ENCODE results near the gene TMEM11. TPM values are rescaled to one million over a fixed set of nuclear protein-coding genes. Genes with fewer than 3 reads are reported as not detected.

The TMEM11 gene
- total and polyA plus RNA-seq, 2 donors from 2014 or later = 17.4 to 34.2 TPM

DNA sequence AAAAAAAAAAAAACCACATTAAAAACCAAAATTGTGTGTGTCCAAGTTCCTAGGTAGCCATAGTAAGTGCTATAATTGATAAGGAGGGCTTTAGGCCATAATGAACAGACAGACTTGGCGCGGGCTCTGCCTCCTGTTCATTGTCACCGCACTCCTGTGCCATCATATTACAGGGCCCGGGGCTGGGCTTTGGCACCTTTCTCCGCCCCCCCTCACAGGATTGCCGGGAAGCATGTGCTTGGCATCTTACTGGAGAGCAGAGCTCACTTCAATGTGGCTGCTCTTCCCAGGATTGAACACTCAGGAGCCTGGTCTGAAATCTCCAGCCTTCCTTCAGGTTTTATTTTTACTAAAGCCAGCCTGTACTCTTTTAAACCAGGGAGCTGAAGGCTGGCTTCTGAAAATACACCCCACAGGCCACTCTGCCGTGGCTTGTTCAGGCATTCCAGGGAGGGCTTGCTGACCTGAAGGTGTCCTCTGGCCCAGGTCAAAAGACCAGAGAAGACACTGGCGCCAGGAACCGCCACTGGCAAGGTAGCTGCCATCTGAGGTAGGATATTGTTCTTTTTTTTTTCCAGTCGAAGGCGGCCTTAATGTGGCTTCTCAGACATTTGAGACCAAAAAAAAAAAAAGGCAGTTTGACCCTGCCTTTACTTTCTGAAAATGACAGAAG, 47.9 kb downstream of the TMEM11 start:
- H3K9me3 ChIP-seq (ENCODE audit: control insufficient read depth in 2 of 3, insufficient read depth in 1 of 3, low read length in 3 of 3) = no peaks in the 10 kb centered on the region
- intact Hi-C loops (cut with DNase I) = no loop called here
- no peak overlapping the region for H3K4me3 ChIP-seq (ENCODE audit: low read length in 3 of 3)
- H3K36me3 ChIP-seq (ENCODE audit: control insufficient read depth in 2 of 3, insufficient read depth in 3 of 3, low read length in 3 of 3) = no peaks in the 10 kb centered on the region
- no peak for TF ChIP-seq CTCF (IDR thresholded peaks at IDR 0.05; ENCODE audit: borderline replicate concordance, extremely low read depth, insufficient read depth)
- no peak overlapping the region for H3K9ac ChIP-seq (ENCODE audit: low read length in 3 of 3)
- H3K27ac ChIP-seq (ENCODE audit: low read depth in 2 of 2, low read length in 2 of 2) = peak overlapping the region in 1 of 2 donors; percentile 52
- DNase-seq (no peak), FAIRE-seq (no peak)
- no peaks in the 10 kb centered on the region for H3K27me3 ChIP-seq (ENCODE audit: control insufficient read depth, insufficient read depth, low read length)
- H3K4me1 ChIP-seq (ENCODE audit: control insufficient read depth in 2 of 3, insufficient read depth in 2 of 3, low read depth in 1 of 3, low read length in 3 of 3) = peaks cover 0 to 13% (median 7%) of the 10 kb centered on the region in 3 donors

GRCh38 chr17:21164620-21165019, 49.3 kb downstream of the TMEM11 start:
- Histone ChIP-seq H3K27ac (ENCODE audit: low read depth in 2 of 2, low read length in 2 of 2) (no peak overlapping the region), H3K27me3 (ENCODE audit: control insufficient read depth, insufficient read depth, low read length) (no peaks in the 10 kb centered on the region), H3K4me1 (ENCODE audit: control insufficient read depth in 2 of 3, insufficient read depth in 2 of 3, low read depth in 1 of 3, low read length in 3 of 3) (peaks cover 0 to 13% (median 3%) of the 10 kb centered on the region in 3 donors), H3K36me3 (ENCODE audit: control insufficient read depth in 2 of 3, insufficient read depth in 3 of 3, low read length in 3 of 3) (no peaks in the 10 kb centered on the region), H3K9ac (ENCODE audit: low read length in 3 of 3) (no peak overlapping the region), H3K4me3 (ENCODE audit: low read length in 3 of 3) (no peak overlapping the region), H3K9me3 (ENCODE audit: control insufficient read depth in 2 of 3, insufficient read depth in 1 of 3, low read length in 3 of 3) (no peaks in the 10 kb centered on the region)
- no peak for TF ChIP-seq CTCF (IDR thresholded peaks at IDR 0.05; ENCODE audit: borderline replicate concordance, extremely low read depth, insufficient read depth)
- intact Hi-C loops (cut with DNase I) = no loop called here
- DNase-seq = no peak
- no peak for FAIRE-seq

DNA sequence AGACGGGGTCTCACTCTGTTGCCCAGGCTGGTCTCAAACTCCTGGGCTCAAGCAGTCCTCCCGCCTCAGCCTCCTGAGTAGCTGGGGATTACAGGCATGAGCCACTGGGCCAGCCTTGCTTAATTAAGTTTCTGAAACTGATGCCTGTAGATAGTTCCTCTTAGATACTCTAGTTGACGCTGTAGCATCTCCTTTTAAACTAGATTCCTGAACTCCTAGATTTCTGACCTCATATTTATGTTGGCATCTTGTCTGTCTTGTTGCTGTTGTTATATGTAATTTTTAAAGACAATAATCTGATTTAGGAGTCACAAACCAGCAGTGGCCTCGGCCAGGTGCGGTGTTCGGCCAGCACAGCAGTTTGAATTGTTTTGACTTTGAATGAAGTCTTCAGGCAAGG, 49.7 kb downstream of the TMEM11 start:
- no peak for TF ChIP-seq CTCF (IDR thresholded peaks at IDR 0.05; ENCODE audit: borderline replicate concordance, extremely low read depth, insufficient read depth)
- no peak overlapping the region for H3K27ac ChIP-seq (ENCODE audit: low read depth in 2 of 2, low read length in 2 of 2)
- no peak overlapping the region for H3K4me3 ChIP-seq (ENCODE audit: low read length in 3 of 3)
- H3K4me1 ChIP-seq (ENCODE audit: control insufficient read depth in 2 of 3, insufficient read depth in 2 of 3, low read depth in 1 of 3, low read length in 3 of 3) = peaks cover 0 to 13% (median 3%) of the 10 kb centered on the region in 3 donors
- H3K9me3 ChIP-seq (ENCODE audit: control insufficient read depth in 2 of 3, insufficient read depth in 1 of 3, low read length in 3 of 3) = no peaks in the 10 kb centered on the region
- FAIRE-seq (no peak), DNase-seq (no peak)
- intact Hi-C loops (cut with DNase I) = no loop called here
- no peak overlapping the region for H3K9ac ChIP-seq (ENCODE audit: low read length in 3 of 3)
- H3K36me3 ChIP-seq (ENCODE audit: control insufficient read depth in 2 of 3, insufficient read depth in 3 of 3, low read length in 3 of 3) = no peaks in the 10 kb centered on the region
- H3K27me3 ChIP-seq (ENCODE audit: control insufficient read depth, insufficient read depth, low read length) = no peaks in the 10 kb centered on the region

DNA sequence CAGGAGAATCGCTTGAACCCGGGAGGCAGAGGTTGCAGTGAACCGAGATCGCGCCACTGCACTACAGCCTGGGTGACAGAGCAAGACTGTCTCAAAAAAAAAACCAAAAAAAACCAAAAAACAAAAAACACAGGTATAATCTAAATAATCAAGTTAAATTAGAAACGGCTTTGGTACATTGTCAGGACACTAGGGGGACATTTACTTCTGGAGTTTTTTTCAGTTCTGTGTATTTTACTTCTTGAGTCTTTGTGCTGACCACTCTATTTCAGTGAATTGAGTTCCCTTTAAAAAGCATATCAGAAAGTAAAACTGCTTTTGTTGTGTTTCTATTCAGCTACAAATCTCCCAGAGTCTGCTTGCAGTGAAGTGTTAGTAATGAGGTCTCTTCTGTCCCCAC, 50.9 kb downstream of the TMEM11 start:
- TF ChIP-seq CTCF (IDR thresholded peaks at IDR 0.05; ENCODE audit: borderline replicate concordance, extremely low read depth, insufficient read depth) = no peak
- H3K36me3 ChIP-seq (ENCODE audit: control insufficient read depth in 2 of 3, insufficient read depth in 3 of 3, low read length in 3 of 3) = no peaks in the 10 kb centered on the region
- H3K9ac ChIP-seq (ENCODE audit: low read length in 3 of 3) = no peak overlapping the region
- no peaks in the 10 kb centered on the region for H3K9me3 ChIP-seq (ENCODE audit: control insufficient read depth in 2 of 3, insufficient read depth in 1 of 3, low read length in 3 of 3)
- intact Hi-C loops (cut with DNase I) = no loop called here
- H3K27me3 ChIP-seq (ENCODE audit: control insufficient read depth, insufficient read depth, low read length) = no peaks in the 10 kb centered on the region
- H3K4me3 ChIP-seq (ENCODE audit: low read length in 3 of 3) = no peak overlapping the region
- H3K4me1 ChIP-seq (ENCODE audit: control insufficient read depth in 2 of 3, insufficient read depth in 2 of 3, low read depth in 1 of 3, low read length in 3 of 3) = peaks cover 0 to 13% (median 3%) of the 10 kb centered on the region in 3 donors
- no peak overlapping the region for H3K27ac ChIP-seq (ENCODE audit: low read depth in 2 of 2, low read length in 2 of 2)
- no peak for DNase-seq
- FAIRE-seq = no peak
